ENCODE data around the gene OSCP1.

Gene OSCP1

DNA sequence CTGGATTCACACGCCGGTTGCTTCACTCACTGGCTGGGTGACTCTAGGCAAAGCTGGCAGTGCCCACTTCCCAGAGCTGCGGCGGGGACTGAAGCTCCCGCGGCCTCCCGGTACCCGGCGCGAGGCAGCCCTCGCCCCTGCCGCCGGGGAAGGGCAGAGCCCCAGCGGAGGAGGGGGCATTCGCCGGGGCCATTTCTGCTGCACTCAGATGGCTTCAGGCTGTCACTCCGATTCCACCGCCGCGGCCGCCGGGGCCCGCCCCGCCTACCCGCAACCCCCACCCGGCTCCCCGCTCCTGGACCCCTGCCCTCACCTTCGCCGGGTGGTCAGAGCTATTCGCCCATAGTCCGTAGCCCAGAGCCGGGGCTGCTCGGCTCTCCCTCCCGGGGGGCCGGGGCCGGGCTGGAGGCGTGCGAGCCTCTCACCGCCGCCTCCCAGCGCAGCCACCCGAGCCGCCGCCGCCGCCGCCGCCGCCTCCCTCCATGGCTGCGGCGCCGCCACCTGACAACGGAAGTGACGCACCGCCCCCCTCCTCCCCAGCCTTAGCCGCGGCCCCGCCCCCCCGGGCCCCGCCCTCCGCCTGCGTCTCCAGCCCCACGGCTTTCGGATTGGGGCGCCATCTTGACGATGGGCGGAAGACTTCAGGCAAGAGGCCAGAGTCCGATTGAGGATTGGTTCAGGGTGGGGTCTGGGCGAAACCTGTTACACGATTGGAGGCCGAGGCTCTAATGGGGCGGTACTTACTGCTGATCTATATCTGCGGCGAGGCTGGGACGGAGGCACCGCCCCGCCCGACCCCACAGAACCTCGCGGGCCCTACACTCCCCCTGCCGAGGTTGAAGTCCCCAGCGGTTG lies 64.6 kb downstream of the OSCP1 start, which contains the start of gene STK40:
Gene STK40 (minus strand): TSS at position 515 of the 855 bp plus-strand sequence. CDS start 24,592 bp downstream, outside the sequence.
- peak within 1 kb of the TSS; percentile 88 for H3K27ac ChIP-seq (ENCODE audit: insufficient read depth, low read depth, low read length, poor library complexity, severe bottlenecking)
- H3K27me3 ChIP-seq (ENCODE audit: control insufficient read depth, insufficient read depth, low read length, poor library complexity, severe bottlenecking): no peaks in the 10 kb centered on the region
- no peaks in the 10 kb centered on the region for H3K36me3 ChIP-seq (ENCODE audit: control insufficient read depth, insufficient read depth, low read length)
- H3K4me1 ChIP-seq (ENCODE audit: control insufficient read depth, insufficient read depth, low read length): peaks cover 19% of the 10 kb centered on the region
- WGBS, 2 experiments: 0% methylated on average over 82 of the region's 82 CpGs
- H3K9me3 ChIP-seq (ENCODE audit: control insufficient read depth, low read length): no peaks in the 10 kb centered on the region
- peak within 1 kb of the TSS; percentile 76 for H3K4me3 ChIP-seq (ENCODE audit: insufficient read depth, low read depth, low read length)

DNA sequence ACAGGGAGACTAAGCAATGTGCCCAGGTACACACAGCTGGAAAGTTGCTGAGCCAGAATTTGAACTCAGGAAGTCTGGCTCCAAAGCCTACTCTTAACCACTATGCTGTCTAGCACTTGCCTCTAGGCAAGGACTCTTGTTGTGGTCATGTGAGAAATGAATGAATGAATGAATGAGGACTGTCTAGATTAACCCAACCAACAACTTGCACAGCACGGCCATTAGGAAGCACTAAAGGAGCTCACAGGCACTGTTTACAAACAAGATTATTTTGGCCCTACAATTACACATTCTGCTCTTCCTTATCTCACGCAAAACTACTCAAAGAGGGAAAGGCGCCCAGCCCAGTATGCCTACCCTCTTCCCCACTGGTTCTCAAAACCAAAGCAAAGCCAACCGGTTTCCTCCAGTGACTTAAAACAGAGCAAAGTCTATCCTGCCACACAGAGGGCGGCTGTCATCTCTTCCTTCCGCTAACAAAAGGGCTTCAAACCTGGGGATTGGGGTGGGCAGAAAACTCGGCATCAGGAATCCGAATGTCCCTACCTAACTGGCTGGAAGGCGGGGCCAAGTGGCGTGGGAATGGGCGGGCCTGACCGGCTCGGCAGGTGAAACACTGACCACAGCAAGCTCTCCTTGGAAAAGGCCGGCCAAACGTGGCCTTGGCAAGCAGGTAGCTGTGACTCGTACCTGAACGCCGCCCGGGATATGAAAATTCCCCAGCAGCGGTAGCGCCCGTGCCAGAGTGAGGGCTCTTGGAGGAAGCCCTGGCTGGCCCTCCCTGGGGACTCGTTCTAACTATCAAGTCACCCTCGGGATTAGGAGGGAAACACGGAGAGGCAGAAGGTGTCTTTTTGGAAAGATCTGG lies 65.5 kb downstream of the OSCP1 start:
- peak overlapping the region; percentile 31 for H3K27ac ChIP-seq (ENCODE audit: insufficient read depth, low read depth, low read length, poor library complexity, severe bottlenecking)
- WGBS, 2 experiments: 4 to 5% methylated on average over 25 of the region's 25 CpGs
- peaks cover 19% of the 10 kb centered on the region for H3K4me1 ChIP-seq (ENCODE audit: control insufficient read depth, insufficient read depth, low read length)
- no peaks in the 10 kb centered on the region for H3K9me3 ChIP-seq (ENCODE audit: control insufficient read depth, low read length)
- H3K4me3 ChIP-seq (ENCODE audit: insufficient read depth, low read depth, low read length): peak overlapping the region; percentile 76
- H3K36me3 ChIP-seq (ENCODE audit: control insufficient read depth, insufficient read depth, low read length): no peaks in the 10 kb centered on the region
- no peaks in the 10 kb centered on the region for H3K27me3 ChIP-seq (ENCODE audit: control insufficient read depth, insufficient read depth, low read length, poor library complexity, severe bottlenecking)

DNA sequence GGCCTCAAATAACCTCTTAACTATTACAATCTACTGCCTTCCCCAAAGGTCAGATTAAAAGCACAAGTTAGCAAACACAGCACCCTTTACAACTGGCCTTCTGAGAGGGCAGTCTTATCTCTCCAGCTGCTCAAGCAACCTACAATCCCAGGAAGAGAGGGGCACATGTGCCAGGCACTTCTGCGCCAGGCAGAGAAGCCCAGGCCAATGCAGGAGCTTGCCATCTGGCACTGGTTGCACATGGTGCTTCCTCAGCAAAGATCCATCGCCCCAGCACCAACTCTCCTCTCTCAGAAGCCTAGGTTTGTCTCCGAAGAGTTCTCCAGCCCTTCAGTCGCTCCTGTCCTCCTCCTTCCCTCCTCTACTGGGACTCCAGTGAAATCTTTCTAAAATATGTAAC lies 67.0 kb downstream of the OSCP1 start:
- no peak overlapping the region for H3K4me3 ChIP-seq (ENCODE audit: insufficient read depth, low read depth, low read length)
- H3K27ac ChIP-seq (ENCODE audit: insufficient read depth, low read depth, low read length, poor library complexity, severe bottlenecking): no peak overlapping the region
- no peaks in the 10 kb centered on the region for H3K36me3 ChIP-seq (ENCODE audit: control insufficient read depth, insufficient read depth, low read length)
- no peaks in the 10 kb centered on the region for H3K9me3 ChIP-seq (ENCODE audit: control insufficient read depth, low read length)
- H3K4me1 ChIP-seq (ENCODE audit: control insufficient read depth, insufficient read depth, low read length): peaks cover 19% of the 10 kb centered on the region
- no peaks in the 10 kb centered on the region for H3K27me3 ChIP-seq (ENCODE audit: control insufficient read depth, insufficient read depth, low read length, poor library complexity, severe bottlenecking)
- 93% methylated on average over 4 of the region's 4 CpGs for WGBS, 2 experiments

DNA sequence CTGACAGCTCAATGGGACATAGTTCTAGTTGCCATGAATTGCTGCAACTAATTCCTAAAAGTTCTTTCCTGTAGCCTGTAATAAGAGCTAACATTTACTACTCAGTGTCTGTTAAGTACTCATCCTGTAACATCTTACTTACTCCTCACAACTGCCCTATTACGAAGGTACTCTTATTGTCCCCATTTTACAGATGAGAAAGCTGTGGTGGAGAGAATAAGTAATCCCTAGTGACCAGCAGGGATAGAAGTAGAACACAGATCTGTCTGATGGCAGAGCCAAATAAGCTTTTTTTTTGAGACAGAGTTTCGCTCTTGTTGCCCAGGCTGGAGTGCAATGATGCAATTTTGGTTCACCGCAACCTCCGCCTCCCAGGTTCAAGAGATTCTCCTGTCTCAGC lies 67.6 kb downstream of the OSCP1 start:
- Histone ChIP-seq H3K4me1 (ENCODE audit: control insufficient read depth, insufficient read depth, low read length) (peaks cover 19% of the 10 kb centered on the region), H3K36me3 (ENCODE audit: control insufficient read depth, insufficient read depth, low read length) (no peaks in the 10 kb centered on the region), H3K27ac (ENCODE audit: insufficient read depth, low read depth, low read length, poor library complexity, severe bottlenecking) (no peak overlapping the region), H3K27me3 (ENCODE audit: control insufficient read depth, insufficient read depth, low read length, poor library complexity, severe bottlenecking) (no peaks in the 10 kb centered on the region), H3K9me3 (ENCODE audit: control insufficient read depth, low read length) (no peaks in the 10 kb centered on the region), H3K4me3 (ENCODE audit: insufficient read depth, low read depth, low read length) (no peak overlapping the region)
- WGBS, 2 experiments: 95 to 96% methylated on average over 4 of the region's 4 CpGs

DNA sequence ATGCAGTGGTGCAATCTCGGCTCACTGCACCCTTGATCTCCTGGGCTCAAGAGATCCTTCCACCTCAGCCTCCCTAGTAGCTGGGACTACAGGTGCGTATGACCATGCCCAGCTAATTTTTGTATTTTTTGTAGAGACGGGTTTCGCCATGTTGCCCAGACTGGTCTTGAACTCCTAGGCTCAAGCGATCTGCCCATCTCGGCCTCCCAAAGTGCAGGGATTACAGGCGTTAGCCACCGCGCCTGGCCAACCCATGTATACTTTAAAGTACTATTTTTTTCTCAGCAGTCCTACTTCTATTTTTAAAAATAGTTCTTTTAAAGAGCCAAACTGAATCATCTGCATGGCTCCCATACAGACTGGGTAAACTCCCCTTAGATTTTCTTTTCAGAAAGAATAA lies 68.0 kb downstream of the OSCP1 start:
- H3K4me1 ChIP-seq (ENCODE audit: control insufficient read depth, insufficient read depth, low read length): peaks cover 17% of the 10 kb centered on the region
- H3K4me3 ChIP-seq (ENCODE audit: insufficient read depth, low read depth, low read length): no peak overlapping the region
- WGBS, 2 experiments: 93 to 95% methylated on average over 9 of the region's 9 CpGs
- no peaks in the 10 kb centered on the region for H3K36me3 ChIP-seq (ENCODE audit: control insufficient read depth, insufficient read depth, low read length)
- no peak overlapping the region for H3K27ac ChIP-seq (ENCODE audit: insufficient read depth, low read depth, low read length, poor library complexity, severe bottlenecking)
- no peaks in the 10 kb centered on the region for H3K27me3 ChIP-seq (ENCODE audit: control insufficient read depth, insufficient read depth, low read length, poor library complexity, severe bottlenecking)
- no peaks in the 10 kb centered on the region for H3K9me3 ChIP-seq (ENCODE audit: control insufficient read depth, low read length)

DNA sequence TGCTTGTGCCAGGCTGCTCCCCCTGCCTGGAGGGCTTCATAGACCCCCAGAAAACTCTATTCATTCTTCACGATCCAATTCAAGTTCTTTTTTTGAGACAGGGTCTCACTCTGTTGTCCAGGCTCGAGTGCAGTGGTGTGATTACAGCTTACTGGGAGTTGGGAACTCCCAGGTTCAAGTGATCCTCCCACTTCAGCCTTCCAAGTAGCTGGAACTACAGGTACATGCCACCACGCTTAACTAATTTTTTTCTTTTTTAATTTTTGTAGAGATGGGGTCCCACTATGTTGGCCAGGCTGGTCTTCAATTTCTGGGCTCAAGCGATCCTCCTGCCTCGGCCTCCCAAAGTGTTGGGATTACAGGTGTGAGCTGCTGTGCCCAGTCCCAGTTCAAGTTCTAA lies 68.8 kb downstream of the OSCP1 start:
- peaks cover 10% of the 10 kb centered on the region for H3K4me1 ChIP-seq (ENCODE audit: control insufficient read depth, insufficient read depth, low read length)
- no peaks in the 10 kb centered on the region for H3K9me3 ChIP-seq (ENCODE audit: control insufficient read depth, low read length)
- no peaks in the 10 kb centered on the region for H3K27me3 ChIP-seq (ENCODE audit: control insufficient read depth, insufficient read depth, low read length, poor library complexity, severe bottlenecking)
- H3K4me3 ChIP-seq (ENCODE audit: insufficient read depth, low read depth, low read length): no peak overlapping the region
- 95 to 96% methylated on average over 4 to 5 of the region's 5 CpGs for WGBS, 2 experiments
- no peak overlapping the region for H3K27ac ChIP-seq (ENCODE audit: insufficient read depth, low read depth, low read length, poor library complexity, severe bottlenecking)
- H3K36me3 ChIP-seq (ENCODE audit: control insufficient read depth, insufficient read depth, low read length): no peaks in the 10 kb centered on the region

DNA sequence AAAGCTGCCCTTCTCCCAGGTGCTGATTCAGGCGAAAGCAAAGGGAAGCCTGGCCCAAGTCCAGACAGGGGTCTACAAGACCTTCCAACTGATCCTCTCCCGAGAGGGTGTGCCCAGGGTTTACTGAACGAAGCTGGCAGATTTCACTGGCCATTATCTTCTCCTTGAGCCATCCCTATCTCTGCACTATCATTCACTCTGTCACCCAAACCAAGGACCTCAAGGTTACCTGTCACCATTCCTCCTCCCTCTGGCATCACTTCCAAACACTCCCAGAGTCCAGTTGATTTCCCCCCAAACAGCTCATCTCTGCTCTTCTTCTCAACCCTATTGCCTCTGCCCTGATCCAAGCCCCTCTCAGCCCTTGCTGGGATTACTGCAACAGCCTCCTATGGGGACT lies 69.5 kb downstream of the OSCP1 start:
- no peaks in the 10 kb centered on the region for H3K9me3 ChIP-seq (ENCODE audit: control insufficient read depth, low read length)
- no peaks in the 10 kb centered on the region for H3K27me3 ChIP-seq (ENCODE audit: control insufficient read depth, insufficient read depth, low read length, poor library complexity, severe bottlenecking)
- WGBS, 2 experiments: 91 to 95% methylated on average over 3 of the region's 3 CpGs
- no peak overlapping the region for H3K27ac ChIP-seq (ENCODE audit: insufficient read depth, low read depth, low read length, poor library complexity, severe bottlenecking)
- peaks cover 10% of the 10 kb centered on the region for H3K4me1 ChIP-seq (ENCODE audit: control insufficient read depth, insufficient read depth, low read length)
- H3K36me3 ChIP-seq (ENCODE audit: control insufficient read depth, insufficient read depth, low read length): no peaks in the 10 kb centered on the region
- no peak overlapping the region for H3K4me3 ChIP-seq (ENCODE audit: insufficient read depth, low read depth, low read length)

DNA sequence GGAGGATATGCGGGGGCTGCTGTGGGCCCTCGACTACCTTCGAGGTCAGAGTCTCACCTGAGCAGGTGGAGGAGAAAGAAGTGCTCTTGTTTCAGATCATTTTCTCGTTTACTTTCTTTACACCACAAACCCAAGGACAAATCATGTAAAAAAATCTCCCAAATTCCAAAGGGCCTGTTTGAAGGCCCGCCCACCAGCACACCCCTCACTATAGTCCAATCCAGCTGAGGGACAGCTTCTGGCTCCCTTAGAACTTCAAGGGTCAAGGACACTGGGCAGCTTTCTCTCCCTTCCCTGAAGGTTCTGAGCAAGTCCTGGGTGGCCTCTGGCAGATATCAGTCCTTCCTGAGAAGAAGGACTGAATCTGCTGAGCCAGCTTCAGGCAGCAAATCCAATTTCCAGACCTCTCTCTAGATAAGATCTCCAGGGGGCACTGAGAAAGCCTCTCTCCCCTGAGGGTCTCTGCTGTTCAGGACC lies 70.1 kb downstream of the OSCP1 start:
- Histone ChIP-seq H3K27me3 (ENCODE audit: control insufficient read depth, insufficient read depth, low read length, poor library complexity, severe bottlenecking) (no peaks in the 10 kb centered on the region), H3K4me1 (ENCODE audit: control insufficient read depth, insufficient read depth, low read length) (peaks cover 10% of the 10 kb centered on the region), H3K9me3 (ENCODE audit: control insufficient read depth, low read length) (no peaks in the 10 kb centered on the region), H3K4me3 (ENCODE audit: insufficient read depth, low read depth, low read length) (no peak overlapping the region), H3K36me3 (ENCODE audit: control insufficient read depth, insufficient read depth, low read length) (no peaks in the 10 kb centered on the region), H3K27ac (ENCODE audit: insufficient read depth, low read depth, low read length, poor library complexity, severe bottlenecking) (no peak overlapping the region)
- 93 to 95% methylated on average over 5 of the region's 5 CpGs for WGBS, 2 experiments

DNA sequence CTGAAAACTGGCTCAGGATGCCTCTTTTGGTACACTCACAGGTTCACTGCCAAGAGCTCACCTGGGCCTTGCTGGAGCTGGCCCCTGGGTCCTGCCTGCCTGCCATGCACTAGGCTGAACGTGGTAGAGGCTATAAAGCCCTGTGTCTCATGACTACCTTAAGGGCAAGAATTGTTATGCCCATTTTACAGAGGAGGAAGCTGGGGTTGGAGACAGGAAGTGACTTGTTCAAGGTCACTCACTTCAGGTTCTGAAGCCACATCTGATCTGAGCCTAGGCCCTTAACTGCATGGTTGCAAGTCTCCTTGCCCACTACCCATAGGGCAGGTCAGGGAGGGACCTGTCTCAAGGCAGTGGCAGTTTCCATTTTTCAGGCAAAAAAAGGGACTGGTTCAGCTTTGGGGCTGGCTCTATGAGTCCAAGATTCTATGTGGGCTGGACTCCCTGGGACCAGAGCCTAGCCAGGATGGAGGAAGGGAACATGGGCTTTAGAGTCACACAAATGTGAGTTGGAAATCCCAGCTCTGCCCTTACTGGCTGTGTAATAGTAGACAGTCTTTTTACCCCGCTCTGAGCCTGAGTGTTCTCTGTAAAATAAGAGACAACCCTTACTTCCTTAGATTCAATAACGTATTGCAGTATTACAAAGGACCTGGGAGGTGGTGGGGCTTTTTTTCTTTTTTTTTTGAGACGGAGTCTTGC lies 72.3 kb downstream of the OSCP1 start:
- H3K4me1 ChIP-seq (ENCODE audit: control insufficient read depth, insufficient read depth, low read length): peaks cover 22% of the 10 kb centered on the region
- H3K4me3 ChIP-seq (ENCODE audit: insufficient read depth, low read depth, low read length): no peak overlapping the region
- no peaks in the 10 kb centered on the region for H3K36me3 ChIP-seq (ENCODE audit: control insufficient read depth, insufficient read depth, low read length)
- H3K27me3 ChIP-seq (ENCODE audit: control insufficient read depth, insufficient read depth, low read length, poor library complexity, severe bottlenecking): no peaks in the 10 kb centered on the region
- no peak overlapping the region for H3K27ac ChIP-seq (ENCODE audit: insufficient read depth, low read depth, low read length, poor library complexity, severe bottlenecking)
- 91 to 95% methylated on average over 4 of the region's 4 CpGs for WGBS, 2 experiments
- no peaks in the 10 kb centered on the region for H3K9me3 ChIP-seq (ENCODE audit: control insufficient read depth, low read length)

Measured in ectodermal cell (in vitro differentiated cells).